Endothelial cell of umbilical vein (primary cell): ENCODE data around the gene PPIH. TPM values are rescaled to one million over a fixed set of nuclear protein-coding genes. Genes with fewer than 3 reads are reported as not detected.

ENCODE experiments used
- BruUV-seq: library from RNA; stranded (reverse); fragments of 400-500 nt; replicated peaks from 2 replicates; lab custom pipeline; 2021; lab: Mats Ljungman, UMichigan
- CTCF ChIA-PET: fragments of 300-600, 350-600 bp; sonication (Branson Sonifier 250); formaldehyde crosslinking; loops from one replicate; lab custom pipeline; 2021; ENCODE audit warnings: antibody characterized with exemption, inconsistent platforms; lab: Charles Lee
- POLR2A ChIA-PET: fragments of 300-600, 350-600 bp; sonication (Branson Sonifier 250); formaldehyde crosslinking; loops from one replicate; lab custom pipeline; 2021; ENCODE audit warnings: antibody characterized with exemption, inconsistent platforms; lab: Charles Lee
- DNase-seq: peaks from one replicate; pipeline ENCODE4 v3.0.0-alpha.2; 2011; ENCODE audit warnings: low read depth, low spot score
- FAIRE-seq: peaks from 2 replicates; lab custom pipeline; 2011; peaks lifted over from hg19 to GRCh38; lab: Jason Lieb, UNC
- H2AFZ ChIP-seq: 2 replicates; pipeline ENCODE4 v1.6.0; 2012; ENCODE audit warnings: low read depth, low read length, control low read depth, inconsistent platforms
- H3K27ac ChIP-seq: 2 replicates; pipeline ENCODE4 v1.5.1; 2011; ENCODE audit warnings: low read depth, mild to moderate bottlenecking, control low read depth, low read length, moderate library complexity; ENCODE audit not compliant: insufficient read depth
- H3K27me3 ChIP-seq, 2 experiments: 2 replicates each; pipeline versions ENCODE4 v1.6.0 to v1.6.1; 2011; ENCODE audit warnings: low read length in 2 of 2, mixed read lengths in 1 of 2; ENCODE audit not compliant: control insufficient read depth in 2 of 2, insufficient read depth in 2 of 2
- H3K36me3 ChIP-seq, 2 experiments: 2 replicates in 1 of 2; 3 replicates in 1 of 2; pipeline ENCODE4 v1.5.1; 2011; ENCODE audit warnings: low read length in 2 of 2, mild to moderate bottlenecking in 1 of 2, moderate library complexity in 1 of 2; ENCODE audit not compliant: control insufficient read depth in 2 of 2, insufficient read depth in 2 of 2; ENCODE audit errors: extremely low read depth in 1 of 2
- H3K4me1 ChIP-seq: 3 replicates; pipeline ENCODE4 v1.5.1; 2011; ENCODE audit warnings: mild to moderate bottlenecking, low read length; ENCODE audit not compliant: control insufficient read depth, insufficient read depth; ENCODE audit errors: extremely low read depth
- H3K4me2 ChIP-seq: 2 replicates; pipeline ENCODE4 v1.6.1; 2011; ENCODE audit warnings: low read length, control low read depth, mixed read lengths; ENCODE audit not compliant: insufficient read depth
- H3K4me3 ChIP-seq, 3 experiments: fragments of 200-600 bp in 1 of 3; sonication (generic), shearing (Covaris generic) in 1 of 3; replicated peaks in 1 of 3; 2 replicates each; pipeline ENCODE4 v1.5.1; 2011 to 2016; ENCODE audit warnings: control low read depth in 3 of 3, low read length in 3 of 3, mild to moderate bottlenecking in 2 of 3, inconsistent platforms in 1 of 3, low read depth in 1 of 3, moderate library complexity in 1 of 3; ENCODE audit not compliant: insufficient read depth in 1 of 3
- H3K79me2 ChIP-seq: 2 replicates; pipeline ENCODE4 v1.6.0; 2012; ENCODE audit warnings: low read length, inconsistent platforms; ENCODE audit not compliant: control insufficient read depth, insufficient read depth
- H3K9ac ChIP-seq: replicated peaks from 2 replicates; pipeline ENCODE3; 2011; ENCODE audit warnings: low read length, control low read depth; ENCODE audit not compliant: insufficient read depth; ENCODE audit errors: extremely low read depth
- H3K9me1 ChIP-seq: replicated peaks from 3 replicates; pipeline ENCODE4 v1.6.0; 2011; ENCODE audit warnings: mild to moderate bottlenecking, low read length; ENCODE audit not compliant: control insufficient read depth, insufficient read depth; ENCODE audit errors: extremely low read depth
- H3K9me3 ChIP-seq: replicated peaks from 2 replicates; pipeline ENCODE4 v1.5.1; 2012; ENCODE audit warnings: low read length, inconsistent platforms; ENCODE audit not compliant: control insufficient read depth, insufficient read depth
- H4K20me1 ChIP-seq: replicated peaks from 2 replicates; pipeline ENCODE3; 2011; ENCODE audit warnings: mild to moderate bottlenecking, low read length; ENCODE audit not compliant: control insufficient read depth, insufficient read depth; ENCODE audit errors: extremely low read depth
- CTCF ChIP-seq, 2 donors: IDR thresholded peaks; 1 replicate in 1 of 2; 2 replicates in 1 of 2; pipeline ENCODE4 v1.5.1; 2011; ENCODE audit warnings: low read length in 2 of 2, mild to moderate bottlenecking in 2 of 2, moderate library complexity in 2 of 2, control low read depth in 1 of 2, inconsistent platforms in 1 of 2, low read depth in 1 of 2; ENCODE audit not compliant: insufficient read depth in 1 of 2; ENCODE audit errors: extremely low read depth in 1 of 2
- EZH2 ChIP-seq: IDR thresholded peaks from 2 replicates; pipeline ENCODE4 v1.6.1; 2012; ENCODE audit warnings: borderline replicate concordance, low read depth, mild to moderate bottlenecking, moderate library complexity, low read length, inconsistent platforms; ENCODE audit not compliant: severe bottlenecking
- FOS ChIP-seq: IDR thresholded peaks from 2 replicates; pipeline ENCODE4 v1.6.1; 2011; ENCODE audit warnings: mild to moderate bottlenecking, low read length, moderate library complexity, borderline replicate concordance; ENCODE audit not compliant: insufficient read depth
- GATA2 ChIP-seq: IDR thresholded peaks from 2 replicates; pipeline ENCODE4 v1.7.0; 2011; ENCODE audit warnings: low read depth, mild to moderate bottlenecking, moderate library complexity, mixed read lengths, low read length; ENCODE audit not compliant: insufficient read length, insufficient read depth
- JUN ChIP-seq: IDR thresholded peaks from 2 replicates; pipeline ENCODE4 v1.6.1; 2011; ENCODE audit warnings: borderline replicate concordance, low read depth; ENCODE audit not compliant: insufficient read length, insufficient read depth
- MAX ChIP-seq: IDR thresholded peaks from 2 replicates; pipeline ENCODE4 v1.6.1; 2011; ENCODE audit not compliant: insufficient read depth, insufficient read length
- MYC ChIP-seq: IDR thresholded peaks from one replicate; pipeline ENCODE4 v1.6.1; 2011; ENCODE audit warnings: mild to moderate bottlenecking, low read depth, low read length
- POLR2A ChIP-seq: IDR thresholded peaks from 2 replicates; pipeline ENCODE4 v1.6.1; 2012; ENCODE audit warnings: low read depth, mild to moderate bottlenecking, control low read depth, low read length
- POLR2AphosphoS5 ChIP-seq: IDR thresholded peaks from 2 replicates; pipeline ENCODE4 v1.6.1; 2012; ENCODE audit warnings: low read depth, mild to moderate bottlenecking, control low read depth, low read length, moderate library complexity; ENCODE audit not compliant: insufficient read depth
- dilution Hi-C: fragments of 300-500 bp; cut with MboI; formaldehyde crosslinking; loops from one replicate; pipeline ENCODE4 v1.15.0; 2019; ENCODE audit warnings: low sequenced_read_pairs; ENCODE audit not compliant: extremely low pct_ligation_motif_present
- intact Hi-C: fragments of 100-400 bp; cut with micrococcal nuclease; formaldehyde crosslinking; loops from one replicate; pipeline ENCODE4 v1.10.0; 2022
- polyA plus RNA-seq, 4 experiments: library from polyadenylated mRNA; depleted of rRNA in 3 of 4; stranded (reverse) in 3 of 4; unstranded in 1 of 4; fragments of >200 nt; gene quantifications; 2 replicates each; pipeline versions ENCODE4 v1.2.1 to v1.2.3, GENCODE V29; 2011 to 2012; ENCODE audit warnings: missing spikeins in 1 of 4
- total RNA-seq: library from RNA; stranded (reverse); gene quantifications from 2 replicates; pipeline ENCODE4 v1.2.3, GENCODE V29; 2021

PPIH gene
- total and polyA plus RNA-seq, 2 donors (not counting 3 experiments of a cell fraction or from before 2014, with no cell fraction given), result 52.1 to 55.2 TPM

DNA sequence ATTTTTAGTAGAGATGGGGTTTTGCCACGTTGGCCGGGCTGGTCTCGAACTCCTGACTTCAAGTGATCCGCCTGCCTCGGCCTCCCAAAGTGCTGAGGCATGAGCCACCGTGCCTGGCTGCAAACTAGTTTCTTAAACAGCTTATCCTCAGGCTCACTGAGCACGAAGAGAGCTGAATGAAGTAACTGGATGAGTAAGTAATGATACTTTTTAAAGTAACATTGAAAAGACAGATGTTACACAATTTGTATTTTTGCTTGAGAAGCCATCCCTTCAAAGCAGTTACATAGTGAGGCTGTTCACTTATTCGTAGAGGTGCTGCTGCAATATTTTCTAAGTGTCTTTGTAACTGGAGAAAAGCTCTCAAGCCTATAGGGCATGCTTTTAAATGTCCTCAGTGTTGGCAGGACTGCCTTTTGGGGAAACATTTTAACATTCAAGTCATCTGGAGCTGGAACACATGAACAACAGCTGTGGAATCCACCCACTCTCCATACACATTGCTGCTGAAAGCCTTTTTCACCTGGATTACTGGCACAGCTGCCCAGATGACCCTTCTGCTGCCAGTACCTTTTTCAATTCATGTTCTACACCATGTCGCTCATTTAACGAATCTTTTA lies 21.3 kb downstream of the PPIH start:
- BruUV-seq, result no TSS peak
- H2AFZ ChIP-seq, result no peak overlapping the region
- H3K9me1 ChIP-seq, result no peaks in the 10 kb centered on the region
- H3K36me3 ChIP-seq, result no peaks in the 10 kb centered on the region
- dilution Hi-C loops, result no loop called here
- no peak overlapping the region for H3K27ac ChIP-seq
- H3K4me3 ChIP-seq, result no peak overlapping the region
- DNase-seq, result no peak
- no peaks in the 10 kb centered on the region for H4K20me1 ChIP-seq
- no peak for FAIRE-seq
- H3K27me3 ChIP-seq, result no peaks in the 10 kb centered on the region
- H3K4me1 ChIP-seq, result peaks cover 24% of the 10 kb centered on the region
- no peak overlapping the region for H3K9ac ChIP-seq
- ChIA-PET CTCF (no interaction called here), POLR2A (interaction anchor here (0.6 kb wide), 1 partner anchor 84 kb away, joined by 10 read pairs; no protein-coding TSS in a partner anchor)
- H3K79me2 ChIP-seq, result peaks cover 29% of the 10 kb centered on the region
- no peak for TF ChIP-seq POLR2A
- TF ChIP-seq CTCF (IDR thresholded peaks at IDR 0.05; ENCODE audit: extremely low read depth in 1 of 2, insufficient read depth in 1 of 2, low read depth in 1 of 2, low read length in 2 of 2), result no peak
- no peak for TF ChIP-seq MYC
- TF ChIP-seq MAX, result no peak
- no peak for TF ChIP-seq JUN
- no peak for TF ChIP-seq GATA2
- TF ChIP-seq FOS, result no peak
- no peak for TF ChIP-seq EZH2
- TF ChIP-seq POLR2AphosphoS5, result no peak
- H3K4me2 ChIP-seq, result no peak overlapping the region
- H3K9me3 ChIP-seq, result no peaks in the 10 kb centered on the region
- intact Hi-C loops, result no loop called here
